VCaP (cell line): ENCODE results near the gene CDK6.

Experiments used
- H3K27ac ChIP-seq: fragments of 450-650 bp; 2 replicates; pipeline ENCODE4 v1.5.1; 2017
- TF ChIP-seq, protein P1 (sequence below): fragments of 450-650 bp; conservative IDR thresholded peaks from 2 replicates; pipeline ENCODE4 v1.5.1; 2017; ENCODE audit warnings: mild to moderate bottlenecking, moderate library complexity

CDK6 gene

GRCh38 chr7:92720604-92721350, 115.6 kb downstream of the CDK6 start:
- H3K27ac ChIP-seq = no peak overlapping the region
- TF ChIP-seq, protein P1, sequence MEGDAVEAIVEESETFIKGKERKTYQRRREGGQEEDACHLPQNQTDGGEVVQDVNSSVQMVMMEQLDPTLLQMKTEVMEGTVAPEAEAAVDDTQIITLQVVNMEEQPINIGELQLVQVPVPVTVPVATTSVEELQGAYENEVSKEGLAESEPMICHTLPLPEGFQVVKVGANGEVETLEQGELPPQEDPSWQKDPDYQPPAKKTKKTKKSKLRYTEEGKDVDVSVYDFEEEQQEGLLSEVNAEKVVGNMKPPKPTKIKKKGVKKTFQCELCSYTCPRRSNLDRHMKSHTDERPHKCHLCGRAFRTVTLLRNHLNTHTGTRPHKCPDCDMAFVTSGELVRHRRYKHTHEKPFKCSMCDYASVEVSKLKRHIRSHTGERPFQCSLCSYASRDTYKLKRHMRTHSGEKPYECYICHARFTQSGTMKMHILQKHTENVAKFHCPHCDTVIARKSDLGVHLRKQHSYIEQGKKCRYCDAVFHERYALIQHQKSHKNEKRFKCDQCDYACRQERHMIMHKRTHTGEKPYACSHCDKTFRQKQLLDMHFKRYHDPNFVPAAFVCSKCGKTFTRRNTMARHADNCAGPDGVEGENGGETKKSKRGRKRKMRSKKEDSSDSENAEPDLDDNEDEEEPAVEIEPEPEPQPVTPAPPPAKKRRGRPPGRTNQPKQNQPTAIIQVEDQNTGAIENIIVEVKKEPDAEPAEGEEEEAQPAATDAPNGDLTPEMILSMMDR = no peak

GRCh38 chr7:92717993-92718716, 118.2 kb downstream of the CDK6 start:
- TF ChIP-seq, protein P1 = no peak
- peak overlapping the region; percentile 83 for H3K27ac ChIP-seq

GRCh38 chr7:92717623-92717992, 118.8 kb downstream of the CDK6 start:
- H3K27ac ChIP-seq = peak overlapping the region; percentile 83
- TF ChIP-seq, protein P1 = no peak

GRCh38 chr7:92716825-92717580, 119.4 kb downstream of the CDK6 start:
- TF ChIP-seq, protein P1 = no peak
- H3K27ac ChIP-seq = peak overlapping the region; percentile 83

- no peak overlapping the region for H3K27ac ChIP-seq
- TF ChIP-seq, protein P1 = no peak
Measured at GRCh38 chr7:92715963-92716362, 120.4 kb downstream of the CDK6 start.

DNA sequence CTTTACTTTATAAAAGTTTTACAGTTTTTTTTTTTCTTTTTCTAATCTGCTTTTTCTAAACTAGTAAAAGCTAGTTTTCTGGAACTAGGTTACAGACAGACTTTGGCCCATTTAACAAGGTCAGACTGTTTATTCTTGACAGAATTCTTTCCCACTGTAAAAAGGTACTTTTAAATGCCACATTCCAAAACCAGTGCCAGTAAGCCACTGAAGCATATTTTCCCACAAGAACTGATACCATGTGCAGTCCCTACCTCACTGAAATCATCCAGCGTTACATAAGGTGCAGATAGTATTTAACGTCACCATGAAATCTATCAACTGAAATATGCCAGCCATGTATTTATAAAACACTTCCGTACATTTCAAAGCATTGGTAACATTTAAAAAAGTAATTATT, 121.6 kb downstream of the CDK6 start:
- no peak overlapping the region for H3K27ac ChIP-seq
- TF ChIP-seq, protein P1 = no peak

DNA sequence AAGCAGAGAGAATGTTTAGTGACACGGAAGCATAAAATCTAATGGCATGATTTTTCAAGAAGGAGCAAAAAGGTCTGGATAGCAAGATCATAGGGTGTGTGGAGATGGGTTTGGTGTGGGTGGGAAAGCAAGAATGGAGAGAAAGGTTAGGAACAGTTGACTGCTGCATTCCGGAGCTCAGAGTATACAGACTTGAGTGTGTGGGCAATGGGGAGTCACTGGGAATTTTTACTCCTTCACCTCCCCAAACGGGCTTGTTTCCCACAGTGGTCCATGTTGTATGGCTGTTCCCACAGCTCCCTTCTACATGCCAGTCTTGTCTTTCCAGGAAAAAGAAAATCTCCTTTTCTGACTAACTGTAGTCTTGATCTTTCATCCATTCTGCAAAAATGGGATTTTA, 122.1 kb downstream of the CDK6 start:
- TF ChIP-seq, protein P1 = no peak
- H3K27ac ChIP-seq = no peak overlapping the region
